ENCODE data around the gene DEPDC4.
"Not testable (repeated sequence)": the region's sequence is repeated elsewhere in the genome, so short reads cannot be mapped to it uniquely, and the experiment has no call there.

The DEPDC4 gene

DNA sequence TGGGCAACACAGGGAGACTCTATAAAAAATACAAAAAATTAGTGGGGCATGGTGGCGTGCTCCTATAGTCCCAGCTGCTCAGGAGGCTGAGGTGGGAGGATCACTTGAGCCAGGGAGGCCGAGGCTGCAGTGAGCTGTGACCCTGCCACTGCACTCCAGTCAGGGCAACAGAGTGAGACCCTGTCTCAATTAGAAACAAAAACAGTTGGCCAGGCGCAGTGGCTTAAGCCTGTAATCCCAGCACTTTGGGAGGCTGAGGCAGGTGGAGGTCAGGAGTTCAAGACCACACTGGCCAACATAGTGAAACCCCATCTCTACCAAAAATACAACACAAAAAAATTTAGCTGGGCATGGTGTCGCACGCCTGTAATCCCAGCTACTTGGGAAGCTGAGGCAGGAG is 1.8 kb downstream of the DEPDC4 start:
- not testable (repeated sequence) for DNase-seq (ENCODE audit: extremely low read depth in 1 of 2, low read depth in 1 of 2)

- DNase-seq (ENCODE audit: extremely low read depth in 1 of 2, low read depth in 1 of 2): no peak
These were observed 3.7 kb downstream of the DEPDC4 start for GRCh38 chr12:100263131-100263530.

GRCh38 chr12:100258127-100258526 is 8.8 kb downstream of the DEPDC4 start:
- no peak for DNase-seq (ENCODE audit: extremely low read depth in 1 of 2, low read depth in 1 of 2)

DNA sequence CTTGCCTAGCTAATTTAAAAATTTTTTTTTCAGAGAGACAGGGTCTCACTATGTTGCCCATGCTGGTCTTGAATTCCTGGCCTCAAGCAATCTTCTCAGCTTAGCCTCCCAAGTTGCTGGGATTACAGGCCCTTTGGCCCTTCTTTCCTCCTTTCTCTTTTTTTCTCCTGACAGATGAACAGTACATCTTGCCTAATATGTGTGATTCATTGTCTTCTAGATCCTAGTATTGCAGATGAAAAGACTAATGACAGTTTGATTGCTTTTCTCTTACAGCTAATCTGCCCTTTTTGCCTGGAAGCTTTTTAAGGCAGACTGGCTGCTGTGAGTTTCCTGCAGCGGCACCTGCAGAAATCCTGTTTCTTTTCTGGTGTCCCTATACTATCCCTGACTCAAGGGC is 12.0 kb downstream of the DEPDC4 start:
- no peak for DNase-seq (ENCODE audit: extremely low read depth in 1 of 2, low read depth in 1 of 2)

DNA sequence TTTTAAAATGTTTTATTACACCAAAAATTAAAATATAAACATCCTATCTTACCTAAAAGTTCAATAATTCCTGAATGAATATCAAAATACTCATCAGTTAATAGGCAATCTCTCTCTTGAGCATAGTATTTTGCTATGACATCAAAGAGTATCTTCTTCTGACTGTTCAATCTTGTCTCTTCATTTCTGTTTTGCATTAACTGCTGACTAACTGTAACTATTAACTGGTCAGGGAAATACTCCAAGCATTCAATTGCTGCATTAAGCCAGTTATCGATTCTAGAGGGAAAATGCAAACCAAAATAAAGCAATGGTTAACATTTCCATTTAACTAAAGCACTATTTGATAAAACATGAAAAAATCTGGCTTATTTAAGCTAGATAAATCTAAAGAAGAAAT is 13.4 kb downstream of the DEPDC4 start:
- no peak for DNase-seq (ENCODE audit: extremely low read depth in 1 of 2, low read depth in 1 of 2)

DNA sequence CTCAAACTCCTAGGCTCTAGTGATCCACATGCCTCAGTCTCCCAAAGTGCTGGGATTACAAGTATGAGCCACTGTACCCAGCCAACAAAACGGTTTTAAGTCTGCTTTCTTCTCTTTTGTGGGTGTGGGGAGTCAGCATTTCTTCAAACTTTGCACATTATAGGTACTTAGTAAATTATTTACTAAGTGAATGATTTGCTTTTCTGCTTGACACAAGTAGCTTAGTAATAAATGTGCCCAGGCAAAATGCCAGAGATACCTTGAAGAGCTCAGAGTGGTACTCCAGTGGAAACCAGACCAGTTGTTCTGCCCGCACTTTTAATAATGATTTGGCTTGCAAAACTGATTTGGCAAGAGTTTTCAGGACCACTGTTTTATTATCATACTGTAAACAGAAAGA is 15.0 kb downstream of the DEPDC4 start:
- no peak for DNase-seq (ENCODE audit: extremely low read depth in 1 of 2, low read depth in 1 of 2)

- no peak for DNase-seq (ENCODE audit: extremely low read depth in 1 of 2, low read depth in 1 of 2)
These were observed 16.9 kb downstream of the DEPDC4 start for GRCh38 chr12:100249941-100250340.

- DNase-seq (ENCODE audit: extremely low read depth in 1 of 2, low read depth in 1 of 2): no peak
These were observed 18.0 kb downstream of the DEPDC4 start for GRCh38 chr12:100248886-100249285.

GRCh38 chr12:100247765-100248164 is 19.1 kb downstream of the DEPDC4 start:
- no peak for DNase-seq (ENCODE audit: extremely low read depth in 1 of 2, low read depth in 1 of 2)

DNA sequence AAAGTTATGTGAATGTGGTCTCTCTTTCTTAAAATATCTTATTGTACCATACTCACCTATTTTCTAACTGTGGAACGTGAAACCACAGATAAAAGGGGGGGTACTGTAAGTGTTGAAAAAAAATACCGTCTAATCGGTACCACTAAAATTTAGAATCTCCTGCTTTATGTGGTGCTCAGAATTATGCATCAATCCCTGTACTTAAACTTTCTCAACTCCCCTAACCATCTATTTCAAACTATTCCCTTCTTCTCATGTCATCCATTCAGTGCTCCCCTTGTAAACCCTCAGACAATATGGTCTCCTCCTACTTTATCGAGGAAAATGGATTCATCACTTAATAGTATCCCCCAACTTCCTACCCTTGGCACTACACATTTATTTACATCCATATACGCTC is 23.7 kb downstream of the DEPDC4 start:
- DNase-seq (ENCODE audit: extremely low read depth in 1 of 2, low read depth in 1 of 2): no peak

DNA sequence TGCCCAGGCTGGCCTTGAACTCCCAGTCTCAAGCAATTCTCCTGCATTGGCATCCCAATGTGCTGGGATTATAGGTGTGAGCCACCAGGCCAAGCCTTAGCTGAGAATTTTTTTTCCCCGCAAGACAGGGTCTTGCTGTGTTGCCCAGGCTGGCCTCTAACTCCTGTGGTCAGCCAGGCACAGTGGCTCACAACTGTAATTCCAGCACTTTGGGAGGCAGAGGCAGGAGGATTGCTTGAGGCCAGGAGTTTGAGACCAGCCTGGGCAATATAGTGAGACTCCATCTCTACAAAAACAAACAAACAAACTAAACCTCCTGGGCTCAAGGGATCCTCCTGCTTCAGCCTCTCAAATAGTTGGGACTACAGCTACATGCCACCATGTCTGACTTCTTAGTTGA is 27.3 kb downstream of the DEPDC4 start:
- DNase-seq (ENCODE audit: extremely low read depth in 1 of 2, low read depth in 1 of 2): no peak

DNA sequence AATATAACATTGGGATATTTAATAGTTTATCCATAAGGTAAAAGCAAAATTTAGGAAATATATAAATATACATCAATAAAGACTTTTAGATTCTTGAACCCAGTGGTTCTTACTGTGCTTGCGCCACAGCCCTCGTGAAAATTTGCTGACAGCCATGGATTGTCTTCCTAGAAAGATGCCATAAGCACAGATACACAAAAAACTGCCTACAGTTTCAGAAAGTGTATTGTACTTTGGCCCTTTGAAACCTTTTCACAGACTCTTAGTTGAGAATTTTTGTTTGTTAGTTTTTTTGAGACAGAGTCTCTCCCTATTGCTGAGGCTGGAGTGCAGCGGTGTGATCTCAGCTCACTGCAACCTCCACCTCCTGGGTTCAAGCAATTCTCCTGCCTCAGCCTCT is 28.1 kb downstream of the DEPDC4 start:
- DNase-seq (ENCODE audit: extremely low read depth in 1 of 2, low read depth in 1 of 2): no peak

DNA sequence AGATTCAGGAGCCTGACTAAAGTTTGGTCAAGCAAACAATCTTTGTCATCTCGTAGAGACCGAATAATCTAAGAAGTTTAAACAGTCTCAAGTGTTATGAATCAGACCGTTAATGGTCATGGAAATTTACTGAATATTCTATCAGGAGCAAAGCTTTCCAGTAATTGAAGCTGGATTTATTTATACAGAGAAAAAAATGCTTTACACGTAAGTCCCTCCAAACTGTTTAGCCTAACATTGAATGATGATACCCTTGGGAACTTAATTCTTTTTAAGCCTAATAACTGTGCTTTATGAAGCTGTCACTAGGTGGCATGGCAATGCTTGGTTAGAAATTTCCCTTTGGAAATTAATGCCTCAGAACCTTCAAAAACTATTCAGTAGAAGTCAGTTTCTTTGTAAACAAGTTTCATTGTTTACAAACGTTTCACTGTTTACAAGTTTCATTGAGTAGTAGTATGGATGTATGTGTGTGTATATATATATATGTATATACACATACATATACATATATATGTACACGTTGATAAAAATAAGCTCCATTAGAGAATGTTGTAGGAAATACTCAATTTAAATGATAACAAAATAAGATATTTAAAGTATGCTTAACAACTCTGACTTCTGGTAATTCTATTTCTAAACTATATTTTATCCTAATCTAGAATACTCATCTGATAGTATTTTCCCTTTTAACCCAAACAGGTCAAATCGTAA is 32.1 kb downstream of the DEPDC4 start:
- DNase-seq (ENCODE audit: extremely low read depth in 1 of 2, low read depth in 1 of 2): no peak

- DNase-seq (ENCODE audit: extremely low read depth in 1 of 2, low read depth in 1 of 2): no peak
These were observed 32.7 kb downstream of the DEPDC4 start for GRCh38 chr12:100234166-100234565.

DNA sequence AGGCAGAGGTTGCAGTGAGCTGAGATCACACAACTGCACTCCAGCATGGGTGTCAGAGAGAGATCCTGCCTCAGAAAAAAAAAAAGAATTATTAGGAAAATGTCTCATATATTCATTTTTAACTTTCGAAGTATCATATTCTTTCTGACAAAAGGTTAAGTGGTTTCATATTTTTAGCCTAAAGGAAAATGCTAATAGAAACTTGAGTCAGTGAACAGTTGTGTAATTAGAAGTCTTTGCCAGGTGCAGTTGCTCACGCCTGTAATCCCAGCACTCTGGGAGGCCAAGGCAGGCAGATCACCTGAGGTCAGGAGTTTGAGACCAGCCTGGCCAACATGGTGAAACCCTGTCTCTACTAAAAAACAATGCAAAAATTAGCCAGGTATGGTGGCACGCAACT is 35.0 kb downstream of the DEPDC4 start:
- DNase-seq (ENCODE audit: extremely low read depth in 1 of 2, low read depth in 1 of 2): not testable (repeated sequence)

GRCh38 chr12:100229876-100230275 is 37.0 kb downstream of the DEPDC4 start:
- no peak for DNase-seq (ENCODE audit: extremely low read depth in 1 of 2, low read depth in 1 of 2)

- no peak for DNase-seq (ENCODE audit: extremely low read depth in 1 of 2, low read depth in 1 of 2)
These were observed 37.7 kb downstream of the DEPDC4 start for GRCh38 chr12:100229036-100229635.

DNA sequence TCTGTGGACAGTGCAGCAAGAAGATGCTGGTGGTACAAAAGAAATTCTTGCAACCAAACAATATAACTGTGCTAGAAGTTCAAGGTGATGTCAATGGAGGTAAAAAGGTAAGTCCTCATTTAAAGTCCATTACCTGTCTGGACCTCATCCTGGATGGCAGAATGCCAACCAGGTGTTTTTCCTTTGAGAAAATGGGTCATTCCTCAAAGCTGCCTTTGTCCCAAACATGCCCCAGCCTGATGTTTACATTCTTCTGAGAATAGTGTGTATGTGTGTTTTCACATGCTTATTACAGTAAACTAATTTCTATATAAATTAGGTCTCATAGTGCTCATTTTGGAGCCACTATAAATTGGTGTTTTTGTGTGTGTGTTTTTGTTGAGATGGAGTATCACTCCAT is 41.4 kb downstream of the DEPDC4 start:
- DNase-seq (ENCODE audit: extremely low read depth in 1 of 2, low read depth in 1 of 2): no peak

DNA sequence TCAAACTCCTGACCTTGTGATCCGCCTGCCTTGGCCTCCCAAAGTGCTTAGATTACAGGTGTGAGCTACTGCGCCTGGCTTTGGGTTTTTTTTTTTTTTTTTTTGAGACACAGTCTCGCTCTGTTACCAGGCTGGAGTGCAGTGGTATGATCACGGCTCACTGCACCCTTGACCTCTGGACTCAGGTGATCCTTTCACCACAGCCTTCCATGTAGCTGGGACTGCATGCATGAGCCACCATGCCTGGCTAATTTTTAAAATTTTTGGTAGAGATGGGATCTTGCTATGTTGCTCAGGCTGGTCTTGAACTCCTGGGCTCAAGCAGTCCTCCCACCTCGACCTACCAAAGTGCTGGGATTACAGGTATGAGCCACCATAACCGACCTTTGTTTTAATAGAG is 44.7 kb downstream of the DEPDC4 start:
- not testable (repeated sequence) for DNase-seq (ENCODE audit: extremely low read depth in 1 of 2, low read depth in 1 of 2)

GRCh38 chr12:100221523-100221922 is 45.4 kb downstream of the DEPDC4 start:
- no peak for DNase-seq (ENCODE audit: extremely low read depth in 1 of 2, low read depth in 1 of 2)

DNA sequence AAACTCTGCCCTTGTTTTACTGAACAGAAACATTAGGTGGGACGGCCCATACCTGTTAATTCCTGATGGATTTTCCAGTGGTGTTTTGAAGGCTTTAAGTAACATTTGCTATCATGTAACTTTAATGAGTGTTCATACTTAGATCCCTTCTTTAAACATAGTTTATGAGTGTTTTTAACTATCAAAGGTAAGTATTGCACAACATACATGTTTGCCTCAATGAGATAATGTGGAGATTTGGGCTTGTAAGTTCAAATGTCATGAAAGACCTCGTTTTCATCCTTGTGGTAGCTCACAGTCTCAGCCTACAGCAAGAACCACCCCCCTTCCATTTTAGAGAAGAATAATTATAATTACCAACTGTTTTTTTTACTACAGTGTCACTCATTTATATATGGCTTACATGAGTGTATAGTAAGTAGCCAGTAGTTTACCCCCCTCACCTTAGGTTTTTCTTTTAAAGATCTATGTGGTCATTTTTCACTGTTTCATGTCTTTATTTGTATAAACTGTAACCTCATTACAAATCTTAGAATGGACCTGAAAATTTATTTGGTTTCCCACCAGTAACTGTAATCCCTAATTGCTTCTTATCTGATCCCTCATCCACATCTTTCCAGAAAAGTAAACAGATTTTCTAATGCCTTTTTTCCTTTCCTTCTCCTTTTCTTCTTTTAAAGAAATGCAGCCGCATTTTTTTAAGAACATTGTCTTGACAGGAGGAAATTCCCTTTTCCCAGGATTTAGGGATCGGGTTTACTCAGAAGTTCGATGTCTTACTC is 47.4 kb downstream of the DEPDC4 start:
- DNase-seq (ENCODE audit: extremely low read depth in 1 of 2, low read depth in 1 of 2): no peak

GRCh38 chr12:100216337-100216736 is 50.5 kb downstream of the DEPDC4 start:
- DNase-seq (ENCODE audit: extremely low read depth in 1 of 2, low read depth in 1 of 2): no peak
